GM19193 (cell line): Measurements from ENCODE around the gene IAH1.

ENCODE experiments used
- POLR2A ChIP-seq: IDR thresholded peaks from 4 replicates; pipeline ENCODE4 v1.6.1; 2011; ENCODE audit not compliant: insufficient read depth, insufficient read length; ENCODE audit errors: extremely low read depth

Gene IAH1

DNA sequence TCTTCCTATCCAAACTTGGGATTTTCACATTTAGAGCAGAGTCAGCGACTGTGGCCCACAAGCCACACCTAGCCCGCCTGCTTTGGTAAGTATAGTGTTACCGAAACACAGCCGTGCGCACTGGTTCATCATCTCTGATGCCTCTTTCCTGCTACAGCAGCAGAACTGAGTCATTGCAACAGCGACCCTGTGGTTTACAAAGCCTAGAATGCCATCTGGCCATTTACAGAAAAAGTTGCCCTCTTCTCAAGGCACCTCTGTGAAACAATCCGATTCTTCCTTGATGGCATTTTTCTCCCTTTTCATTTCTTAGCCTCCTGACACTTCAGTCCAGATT, 10.7 kb upstream of the IAH1 start:
- TF ChIP-seq POLR2A: no peak

DNA sequence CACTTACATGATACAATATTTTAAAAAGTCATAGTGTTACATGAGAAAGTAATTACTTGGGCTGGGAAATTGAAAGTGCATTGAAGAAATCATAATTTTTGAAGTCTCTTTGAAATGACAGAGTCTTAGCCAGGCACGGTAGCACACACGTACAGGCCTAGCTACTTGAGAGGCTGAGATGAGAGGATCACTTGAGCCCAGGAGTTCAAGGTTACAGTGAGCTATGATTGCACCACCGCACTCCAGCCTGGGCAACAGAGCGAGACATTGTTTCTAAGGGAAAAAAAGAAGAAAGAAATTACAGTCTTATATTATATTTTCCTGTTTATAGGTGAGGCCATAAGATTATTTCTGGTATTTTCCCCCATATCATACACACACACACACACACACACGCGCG, 9.2 kb upstream of the IAH1 start:
- no peak for TF ChIP-seq POLR2A

DNA sequence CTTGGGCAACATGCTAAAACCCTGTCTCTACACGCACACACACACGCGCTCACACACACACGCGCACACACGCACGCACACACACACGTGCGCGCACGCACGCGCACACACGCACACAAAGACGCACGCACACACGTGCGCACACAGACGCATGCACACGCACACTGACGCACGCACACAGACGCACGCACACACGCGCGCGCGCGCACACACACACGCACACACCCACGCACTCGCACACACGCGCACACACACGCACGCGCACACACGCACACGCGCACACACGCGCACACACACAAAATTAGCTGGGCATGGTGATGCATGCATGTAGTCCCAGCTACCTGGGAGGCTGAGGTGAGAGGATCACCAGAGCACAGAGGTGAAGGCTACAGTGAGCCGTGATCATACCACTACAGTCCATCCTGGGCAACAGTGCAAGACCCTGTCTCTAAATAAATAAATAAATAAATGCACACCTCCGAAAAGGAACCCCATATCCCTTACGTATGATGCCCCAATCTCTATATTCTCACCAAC, 8.1 kb upstream of the IAH1 start:
- TF ChIP-seq POLR2A: no peak

DNA sequence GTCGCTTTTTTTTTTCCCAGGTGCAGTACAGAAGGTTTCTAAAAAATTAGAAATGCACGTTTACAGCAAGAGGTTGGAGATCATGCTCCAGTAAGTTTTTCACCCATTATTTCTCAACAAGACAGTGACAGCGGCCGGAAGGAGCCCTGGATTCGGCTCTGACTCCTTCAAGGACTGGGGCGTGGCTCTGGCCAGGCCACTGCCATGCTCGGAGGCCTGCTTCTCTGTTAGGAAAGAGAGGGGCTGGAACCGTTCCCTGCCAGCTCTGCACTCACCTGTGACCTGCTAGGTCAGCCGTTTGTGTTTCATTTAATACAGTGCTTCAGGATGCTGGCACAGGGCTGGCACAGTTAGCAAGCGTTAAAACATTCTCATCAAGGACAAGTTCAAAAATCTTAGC, 6.7 kb upstream of the IAH1 start:
- TF ChIP-seq POLR2A: no peak

DNA sequence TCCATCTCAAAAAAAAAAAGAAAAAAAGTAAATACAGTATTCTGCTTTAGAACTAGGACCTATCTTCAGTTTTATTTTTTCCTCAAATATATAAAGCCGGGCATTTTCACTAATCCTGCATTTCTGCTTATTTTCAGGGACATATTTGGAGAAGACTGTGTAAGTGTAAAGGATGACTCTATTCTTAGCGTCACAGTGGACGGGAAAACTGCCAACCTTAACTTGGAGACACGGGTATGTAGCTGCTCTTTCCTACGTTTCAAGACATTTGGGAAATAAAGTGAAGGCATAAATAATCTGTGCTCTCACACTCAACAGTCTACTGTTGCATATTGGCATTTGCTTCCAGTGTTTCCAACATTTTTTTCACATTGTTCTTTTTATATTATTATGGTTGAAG, 3.1 kb upstream of the IAH1 start:
- no peak for TF ChIP-seq POLR2A

DNA sequence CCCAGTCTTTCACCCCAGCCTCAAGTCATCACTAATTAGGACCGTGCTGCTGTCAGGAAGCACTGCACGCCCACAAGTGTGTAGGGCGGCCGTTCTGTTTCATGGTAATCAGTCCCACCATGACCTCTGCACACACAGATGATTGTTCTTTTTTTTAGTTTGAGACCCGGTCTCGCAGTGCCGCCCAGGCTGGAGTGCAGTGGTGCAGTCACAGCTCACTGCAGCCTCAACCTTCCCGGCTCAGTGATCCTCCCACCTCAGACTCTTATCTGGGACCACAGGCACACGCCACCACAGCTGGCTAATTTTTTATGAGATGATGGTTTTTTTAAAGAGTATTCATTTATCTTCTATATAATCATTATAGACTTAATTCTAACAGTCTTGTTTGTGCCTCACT, 1.8 kb upstream of the IAH1 start:
- TF ChIP-seq POLR2A: no peak

DNA sequence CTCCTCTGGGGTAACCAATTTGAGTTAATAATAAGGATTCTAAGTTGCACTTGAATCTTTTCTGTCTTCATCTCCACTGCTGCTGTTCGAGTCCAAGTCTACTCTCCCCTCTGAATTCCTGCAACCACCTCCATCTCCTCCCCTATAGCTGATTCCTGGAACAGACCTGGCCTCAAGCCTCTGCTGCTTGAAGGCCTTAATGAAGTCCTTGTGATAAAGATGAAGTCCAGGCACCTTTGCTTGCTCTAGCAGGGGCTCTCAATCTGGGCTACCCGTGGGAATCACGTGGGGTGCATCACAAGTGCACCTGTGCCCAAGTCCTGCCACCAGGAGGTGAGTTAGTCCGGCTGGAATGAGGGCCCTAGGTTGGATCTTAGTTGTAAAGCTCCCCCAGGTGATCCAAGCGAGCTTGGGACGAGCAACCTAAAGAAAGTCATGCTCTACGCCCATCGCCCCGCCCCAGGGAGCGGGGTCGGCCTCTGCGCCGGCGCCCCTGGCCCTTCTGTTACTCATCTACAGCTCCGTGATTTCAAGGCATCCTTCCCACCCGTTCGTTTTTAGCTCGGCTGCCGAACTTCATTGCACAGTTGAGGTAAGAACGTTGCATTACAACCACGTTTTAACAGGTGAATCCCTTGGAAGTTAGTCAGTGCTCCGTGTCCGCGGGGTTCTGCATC, 905 bp upstream of the IAH1 start:
- TF ChIP-seq POLR2A: no peak

DNA sequence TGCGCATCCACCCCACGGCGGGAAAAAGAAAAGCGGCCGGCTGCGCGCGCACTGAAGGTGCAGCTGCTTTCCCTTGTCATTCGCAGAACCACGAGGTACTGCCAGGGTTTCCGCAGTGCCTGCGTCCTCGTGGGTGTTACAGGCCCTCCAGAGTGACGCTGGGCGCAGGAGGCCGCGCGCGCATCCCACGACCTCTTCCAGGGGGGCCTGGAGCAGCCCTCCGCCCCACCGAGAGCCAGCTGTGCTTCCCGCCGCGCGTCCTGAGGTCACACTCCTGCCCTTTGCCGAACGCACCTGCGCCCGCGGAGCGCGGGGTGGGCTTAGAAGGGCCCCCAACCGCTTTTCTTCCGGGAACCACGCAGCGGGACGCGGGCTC, 378 bp upstream of the IAH1 start:
- TF ChIP-seq POLR2A: no peak

DNA sequence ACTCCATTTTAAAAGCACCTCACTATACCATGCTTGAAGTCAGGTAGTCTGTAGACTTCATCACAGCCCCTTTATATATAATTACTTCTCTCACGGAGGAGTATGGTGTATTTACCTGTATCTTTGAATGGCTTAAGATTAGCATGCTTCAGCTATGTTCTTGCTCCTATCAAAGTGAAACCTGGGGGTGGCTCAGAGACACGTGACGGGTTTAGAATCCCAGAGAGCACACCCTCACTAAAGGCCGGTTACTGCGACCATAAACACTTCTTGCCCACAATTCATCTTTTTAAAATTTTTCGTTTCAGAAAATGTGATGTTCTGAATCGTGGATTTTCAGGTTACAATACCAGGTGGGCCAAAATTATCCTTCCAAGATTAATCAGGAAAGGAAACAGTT, 3.6 kb downstream of the IAH1 start:
- no peak for TF ChIP-seq POLR2A

DNA sequence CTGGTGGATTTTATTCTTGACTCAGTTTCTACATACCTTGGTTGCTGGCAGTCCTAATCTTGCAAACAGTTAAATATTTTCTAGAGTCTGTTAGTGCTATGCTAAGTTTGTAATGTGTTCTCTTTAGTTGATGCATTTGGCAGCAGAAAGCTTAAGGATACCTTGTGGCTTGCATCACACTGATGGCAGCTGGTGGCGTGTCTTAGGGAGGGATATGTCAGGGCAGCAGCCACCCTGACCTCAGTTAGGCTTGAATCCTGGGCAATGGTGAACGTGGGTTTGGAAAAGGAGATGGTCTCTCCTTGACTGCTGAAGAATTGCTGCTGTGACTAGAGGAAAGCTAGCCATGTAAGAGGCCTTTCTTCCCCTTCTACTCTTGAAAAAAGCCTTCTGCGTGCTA, 4.2 kb downstream of the IAH1 start:
- no peak for TF ChIP-seq POLR2A

DNA sequence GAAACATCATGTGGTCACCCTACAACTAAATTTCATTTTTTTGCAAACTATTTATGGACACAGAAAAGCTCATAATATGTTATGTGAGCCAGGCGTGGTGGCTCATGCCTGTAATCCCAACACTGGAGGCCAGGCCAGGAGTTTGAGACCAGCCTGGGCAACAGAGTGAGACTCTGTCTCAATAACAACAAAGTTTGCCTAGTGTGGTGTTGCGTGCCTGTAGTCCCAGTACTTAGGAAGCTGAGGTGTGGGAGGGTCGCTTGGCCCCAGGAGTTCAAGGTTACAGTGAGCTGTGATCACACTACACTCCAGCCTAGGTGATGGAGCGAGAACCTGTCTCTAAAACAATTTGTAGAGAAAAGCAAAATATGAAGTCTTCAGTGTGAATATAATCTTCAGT, 5.8 kb downstream of the IAH1 start:
- no peak for TF ChIP-seq POLR2A

DNA sequence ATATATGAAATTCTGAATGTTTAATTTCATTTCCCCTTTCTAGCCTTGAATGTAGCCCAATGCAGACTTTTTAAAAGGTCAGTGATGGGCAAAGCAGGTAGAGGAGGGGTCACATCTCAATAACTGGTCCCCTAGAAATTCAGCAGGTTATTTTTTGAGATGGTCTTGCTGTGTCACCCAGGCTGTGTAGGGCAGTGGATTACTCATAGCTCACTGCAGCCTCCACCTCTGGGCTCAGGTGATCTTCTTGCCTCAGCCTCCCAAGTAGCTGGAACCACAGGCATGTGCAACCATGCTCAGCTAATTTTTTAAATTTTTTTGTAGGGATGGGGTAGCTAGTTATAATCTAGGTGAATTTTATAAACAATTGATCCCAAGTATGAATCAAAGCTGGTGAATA, 8.8 kb downstream of the IAH1 start:
- no peak for TF ChIP-seq POLR2A

DNA sequence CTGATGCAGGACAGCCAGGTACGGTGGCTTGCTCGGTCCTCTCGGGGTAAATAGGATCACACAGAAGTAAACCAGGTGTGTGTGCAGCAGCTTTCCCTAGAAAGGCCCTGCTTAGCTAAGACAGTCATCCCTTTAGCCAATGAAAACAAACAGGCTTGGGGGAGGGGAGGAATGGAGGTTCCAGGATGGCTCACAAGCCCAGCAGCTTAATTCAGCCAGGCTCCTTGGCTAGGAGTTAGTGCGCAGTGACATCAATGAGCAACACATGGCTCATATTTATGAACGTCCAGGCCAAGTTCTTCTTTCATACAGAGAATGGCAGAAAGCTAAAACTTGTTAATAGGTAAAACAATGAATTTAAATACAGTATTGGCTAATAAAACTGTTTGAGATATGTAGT, 10.2 kb downstream of the IAH1 start:
- no peak for TF ChIP-seq POLR2A

DNA sequence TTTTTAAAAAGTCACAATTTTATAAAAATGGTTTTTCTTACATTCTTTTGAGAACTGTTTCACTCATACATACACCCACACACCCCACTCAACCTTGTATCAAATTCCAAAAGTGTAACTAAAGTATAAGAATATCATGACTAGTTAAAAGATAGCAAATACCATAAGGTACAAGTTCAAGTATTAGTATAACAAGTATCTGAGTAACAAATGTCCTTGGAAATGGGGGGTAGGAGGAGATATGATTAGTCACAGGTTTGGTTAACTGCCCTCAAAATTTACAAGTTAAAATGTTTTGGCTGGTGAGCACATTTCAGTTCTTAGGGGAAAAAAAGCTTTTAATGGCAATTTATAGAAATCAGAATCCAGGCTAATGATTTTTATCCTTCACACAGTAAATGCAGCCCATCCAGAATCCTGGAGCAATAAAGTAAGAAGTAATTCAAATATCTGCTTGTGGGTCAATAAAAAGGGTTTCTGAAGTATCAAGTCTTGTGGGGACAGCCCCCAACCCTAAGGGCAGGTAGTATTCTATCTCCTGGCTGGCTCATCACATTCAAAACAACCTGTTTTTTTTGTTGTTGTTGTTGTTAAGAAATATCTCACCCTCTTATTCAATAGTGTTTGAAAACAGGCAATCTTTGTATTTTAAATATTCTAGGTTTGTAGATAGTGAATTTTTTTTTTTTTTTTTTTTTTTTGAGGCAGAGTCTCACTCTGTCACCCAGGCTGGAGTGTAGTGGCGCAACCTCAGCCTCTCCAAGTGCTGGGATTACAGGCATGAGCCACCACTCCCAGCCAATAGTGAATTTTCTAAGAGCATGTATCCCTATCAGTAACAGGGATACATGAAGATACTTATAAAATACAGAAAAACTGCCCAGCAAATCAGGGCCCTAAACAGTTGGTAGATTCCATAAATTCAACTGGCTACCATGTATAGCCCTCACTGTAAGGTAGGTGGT, 14.5 kb downstream of the IAH1 start:
- no peak for TF ChIP-seq POLR2A

DNA sequence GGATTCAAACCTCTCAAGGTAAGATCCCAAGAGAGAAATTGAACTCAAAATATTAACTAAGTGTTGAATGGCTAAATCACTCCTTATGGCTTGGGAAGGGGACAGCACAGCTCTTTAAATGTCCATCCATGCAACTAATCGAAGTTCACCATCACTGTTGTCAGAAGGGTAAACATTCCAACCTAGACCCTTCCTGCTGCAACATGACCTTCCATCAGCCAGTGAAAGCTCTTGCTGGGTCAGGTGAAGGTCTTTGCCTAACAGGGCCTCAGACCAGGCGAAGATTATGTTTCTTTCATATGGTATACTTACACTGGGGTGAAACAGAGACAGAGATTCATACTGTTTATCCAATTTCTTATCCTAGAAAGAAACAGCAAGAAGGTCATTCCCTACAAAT, 16.4 kb downstream of the IAH1 start:
- no peak for TF ChIP-seq POLR2A

DNA sequence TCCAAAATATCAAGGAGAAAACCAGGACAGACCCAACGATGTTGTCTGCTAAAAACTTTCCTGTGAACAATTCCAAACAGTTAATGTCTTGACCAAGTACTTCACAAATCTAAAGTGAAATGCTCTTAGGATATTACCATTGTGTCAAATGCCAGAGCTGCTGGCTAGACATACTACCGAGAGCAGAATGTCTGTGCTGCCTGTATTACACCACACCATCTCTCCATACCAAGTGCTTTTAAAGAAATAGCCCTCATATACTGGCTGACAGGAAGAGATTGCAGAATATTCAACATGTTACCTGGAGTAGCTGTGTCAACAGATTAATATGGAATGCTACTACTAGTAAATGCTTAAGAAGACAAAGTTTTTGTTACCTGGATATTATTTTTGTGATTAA, 18.6 kb downstream of the IAH1 start:
- TF ChIP-seq POLR2A: no peak
